ENCODE measurements around the gene CLEC16A. TPM values are rescaled to one million over a fixed set of nuclear protein-coding genes. Genes with fewer than 3 reads are reported as not detected.

CLEC16A gene
- total RNA-seq, 1 donor from 2014 or later: 15.8 TPM

GRCh38 chr16:11049396-11050059 is 105.2 kb downstream of the CLEC16A start:
- FAIRE-seq (no peak), DNase-seq (ENCODE audit: low read depth) (peak; percentile 32)
- no peaks in the 10 kb centered on the region for H3K27me3 ChIP-seq (ENCODE audit: control insufficient read depth, insufficient read depth, low read length)
- peaks cover 1% of the 10 kb centered on the region for H3K36me3 ChIP-seq (ENCODE audit: control insufficient read depth, insufficient read depth, low read length)
- no peak for TF ChIP-seq CTCF (IDR thresholded peaks at IDR 0.05; ENCODE audit: insufficient read depth, low read length, severe bottlenecking)
- no peak overlapping the region for H3K4me3 ChIP-seq (ENCODE audit: low read depth, low read length)

- TF ChIP-seq CTCF (IDR thresholded peaks at IDR 0.05; ENCODE audit: insufficient read depth, low read length, severe bottlenecking): no peak
- Histone ChIP-seq H3K36me3 (ENCODE audit: control insufficient read depth, insufficient read depth, low read length) (peaks cover 1% of the 10 kb centered on the region), H3K27me3 (ENCODE audit: control insufficient read depth, insufficient read depth, low read length) (no peaks in the 10 kb centered on the region), H3K4me3 (ENCODE audit: low read depth, low read length) (no peak overlapping the region)
- no peak for FAIRE-seq
- no peak for DNase-seq (ENCODE audit: low read depth)
Measured at GRCh38 chr16:11050536-11050935, 106.2 kb downstream of the CLEC16A start.

GRCh38 chr16:11050944-11051343 is 106.6 kb downstream of the CLEC16A start:
- TF ChIP-seq CTCF (IDR thresholded peaks at IDR 0.05; ENCODE audit: insufficient read depth, low read length, severe bottlenecking): no peak
- DNase-seq (ENCODE audit: low read depth) (no peak), FAIRE-seq (no peak)
- no peaks in the 10 kb centered on the region for H3K27me3 ChIP-seq (ENCODE audit: control insufficient read depth, insufficient read depth, low read length)
- no peak overlapping the region for H3K4me3 ChIP-seq (ENCODE audit: low read depth, low read length)
- H3K36me3 ChIP-seq (ENCODE audit: control insufficient read depth, insufficient read depth, low read length): peaks cover 1% of the 10 kb centered on the region

GRCh38 chr16:11051430-11051829 is 107.1 kb downstream of the CLEC16A start:
- TF ChIP-seq CTCF (IDR thresholded peaks at IDR 0.05; ENCODE audit: insufficient read depth, low read length, severe bottlenecking): no peak
- no peak overlapping the region for H3K4me3 ChIP-seq (ENCODE audit: low read depth, low read length)
- DNase-seq (ENCODE audit: low read depth): no peak
- FAIRE-seq: no peak
- peaks cover 1% of the 10 kb centered on the region for H3K36me3 ChIP-seq (ENCODE audit: control insufficient read depth, insufficient read depth, low read length)
- no peaks in the 10 kb centered on the region for H3K27me3 ChIP-seq (ENCODE audit: control insufficient read depth, insufficient read depth, low read length)

- H3K27me3 ChIP-seq (ENCODE audit: control insufficient read depth, insufficient read depth, low read length): no peaks in the 10 kb centered on the region
- no peak for TF ChIP-seq CTCF (IDR thresholded peaks at IDR 0.05; ENCODE audit: insufficient read depth, low read length, severe bottlenecking)
- peak; percentile 63 for DNase-seq (ENCODE audit: low read depth)
- no peak overlapping the region for H3K4me3 ChIP-seq (ENCODE audit: low read depth, low read length)
- peaks cover 1% of the 10 kb centered on the region for H3K36me3 ChIP-seq (ENCODE audit: control insufficient read depth, insufficient read depth, low read length)
- FAIRE-seq: peak; percentile 58
Measured at GRCh38 chr16:11051879-11052808, 107.8 kb downstream of the CLEC16A start.

Data from bronchial epithelial cell (primary cell).